HepG2 (cell line): ENCODE results near the gene ALDH1A1. TPM values are rescaled to one million over a fixed set of nuclear protein-coding genes. Genes with fewer than 3 reads are reported as not detected.

ENCODE experiments used
- ATAC-seq: fragments of 200-7000 bp; cut with Tn5 transposase; 3 replicates; pipeline ENCODE4 v1.9.1; 2020; ENCODE audit warnings: mild to moderate bottlenecking, moderate library complexity
- BruUV-seq: library from RNA; stranded (reverse); fragments of 400-500 nt; replicated peaks from 2 replicates; lab custom pipeline; 2021; lab: Mats Ljungman, UMichigan
- CTCF ChIA-PET: fragments of 300-600 bp; formaldehyde crosslinking; extraction: SDS; loops from one replicate; lab custom pipeline; 2021; ENCODE audit warnings: low total read pairs, inconsistent platforms, low intra/inter-chr PET ratio; lab: Yijun Ruan, JAX
- POLR2A ChIA-PET: fragments of 350-600 bp; sonication (Branson Sonifier 250); formaldehyde crosslinking; loops from one replicate; lab custom pipeline; 2020; ENCODE audit warnings: antibody characterized with exemption, inconsistent platforms; lab: Yijun Ruan, JAX
- DNase-seq: peaks from one replicate; pipeline ENCODE4 v3.0.0-alpha.2; 2015; ENCODE audit warnings: low spot score
- FAIRE-seq: peaks from 3 replicates; lab custom pipeline; 2011; peaks lifted over from hg19 to GRCh38; lab: Jason Lieb, UNC
- H2AFZ ChIP-seq: one replicate; pipeline ENCODE4 v1.6.1; 2011; ENCODE audit warnings: low read length, inconsistent platforms
- H3K27ac ChIP-seq: fragments of 300-600 bp; 3 replicates; pipeline ENCODE4 v1.8.0; 2011; ENCODE audit warnings: mixed run types, mild to moderate bottlenecking, mixed read lengths, low read length, inconsistent platforms; ENCODE audit not compliant: insufficient read depth; ENCODE audit errors: extremely low read length
- H3K27me3 ChIP-seq, 2 experiments: fragments of 200-600 bp in 1 of 2; 2 replicates in 1 of 2; 3 replicates in 1 of 2; pipeline versions ENCODE4 v1.6.0 to v1.8.0; 2011; ENCODE audit warnings: low read length in 2 of 2, mild to moderate bottlenecking in 2 of 2, moderate library complexity in 2 of 2, inconsistent platforms in 1 of 2; ENCODE audit not compliant: insufficient read depth in 2 of 2, control insufficient read depth in 1 of 2
- H3K36me3 ChIP-seq, 2 experiments: fragments of 200-600 bp in 1 of 2; replicated peaks in 1 of 2; 2 replicates in 1 of 2; 3 replicates in 1 of 2; pipeline versions ENCODE4 v1.5.1 to v1.8.0; 2011; ENCODE audit warnings: low read length in 2 of 2, inconsistent platforms in 1 of 2; ENCODE audit not compliant: insufficient read depth in 2 of 2, control insufficient read depth in 1 of 2
- H3K4me1 ChIP-seq: 2 replicates; pipeline ENCODE4 v1.5.1; 2012; ENCODE audit warnings: low read length, inconsistent platforms; ENCODE audit not compliant: insufficient read depth
- H3K4me2 ChIP-seq: 2 replicates; pipeline ENCODE4 v1.6.0; 2011; ENCODE audit warnings: low read depth, low read length, inconsistent platforms
- H3K4me3 ChIP-seq, 3 experiments: fragments of 200-600 bp in 1 of 3; sonication (generic), shearing (Covaris generic) in 1 of 3; replicated peaks in 1 of 3; 2 replicates each; pipeline ENCODE4 v1.5.1; 2011 to 2016; ENCODE audit warnings: low read length in 3 of 3, inconsistent platforms in 2 of 3, low read depth in 2 of 3, mild to moderate bottlenecking in 2 of 3, control low read depth in 1 of 3, mixed read lengths in 1 of 3; ENCODE audit not compliant: insufficient read depth in 1 of 3
- H3K79me2 ChIP-seq: one replicate; pipeline ENCODE4 v1.6.1; 2011; ENCODE audit warnings: low read length, inconsistent platforms; ENCODE audit not compliant: insufficient read depth
- H3K9ac ChIP-seq: 2 replicates; pipeline ENCODE4 v1.6.0; 2011; ENCODE audit warnings: mild to moderate bottlenecking, low read depth, low read length, inconsistent platforms; ENCODE audit not compliant: insufficient read depth
- H3K9me3 ChIP-seq: 2 replicates; pipeline ENCODE4 v1.5.1; 2012; ENCODE audit warnings: mild to moderate bottlenecking, low read length
- H4K20me1 ChIP-seq: 2 replicates; pipeline ENCODE4 v1.6.0; 2011; ENCODE audit warnings: inconsistent platforms, mild to moderate bottlenecking, low read length, moderate library complexity; ENCODE audit not compliant: insufficient read depth
- ATM ChIP-seq: fragments of 450-650 bp; IDR thresholded peaks from 2 replicates; pipeline ENCODE4 v1.7.1; 2017; ENCODE audit warnings: mild to moderate bottlenecking, borderline replicate concordance
- DNMT1 ChIP-seq: sonication (generic); formaldehyde crosslinking; IDR thresholded peaks from 2 replicates; pipeline ENCODE4 v1.5.1; 2020; ENCODE audit warnings: mild to moderate bottlenecking, missing genetic modification reagents
- GABPB1 ChIP-seq: IDR thresholded peaks from 2 replicates; pipeline ENCODE4 v1.6.1; 2016; ENCODE audit warnings: mild to moderate bottlenecking, missing genetic modification reagents, moderate library complexity, missing compliant biosample characterization
- KMT2B ChIP-seq: IDR thresholded peaks from 2 replicates; pipeline ENCODE4 v1.6.1; 2016; ENCODE audit warnings: missing genetic modification reagents, missing compliant biosample characterization
- RAD21 ChIP-seq: fragments of 450-650 bp; formaldehyde crosslinking; IDR thresholded peaks from 2 replicates; pipeline ENCODE4 v1.5.0; 2020; ENCODE audit warnings: mild to moderate bottlenecking
- ZNF382 ChIP-seq: sonication (generic); formaldehyde crosslinking; IDR thresholded peaks from 2 replicates; pipeline ENCODE4 v1.5.0; 2020; ENCODE audit warnings: missing genetic modification reagents, mild to moderate bottlenecking, borderline replicate concordance
- ZNF510 ChIP-seq: sonication (generic); formaldehyde crosslinking; IDR thresholded peaks from 2 replicates; pipeline ENCODE4 v1.4.0; 2020; ENCODE audit warnings: low read depth, mild to moderate bottlenecking, missing genetic modification reagents
- ZNF530 ChIP-seq: sonication (generic); formaldehyde crosslinking; IDR thresholded peaks from 2 replicates; pipeline ENCODE4 v1.5.0; 2020; ENCODE audit warnings: low read depth, mild to moderate bottlenecking, missing genetic modification reagents
- WGBS: methylation state at CpG from one replicate; pipeline ENCODE4 v1.1.6; 2017; ENCODE audit warnings: low lambda C conversion rate; 5-methylcytosine and 5-hydroxymethylcytosine counted together
- in situ Hi-C: cut with HindIII; loops from 2 replicates; pipeline ENCODE4 v1.10.0; 2017; ENCODE audit warnings: low pct_unique_long_range_greater_than_20kb; ENCODE audit not compliant: extremely low pct_ligation_motif_present
- intact Hi-C: fragments of 100-400 bp; cut with micrococcal nuclease; formaldehyde crosslinking; loops from one replicate; pipeline ENCODE4 v1.10.0; 2022; ENCODE audit not compliant: unreplicated experiment
- polyA plus RNA-seq, 8 experiments: library from polyadenylated mRNA; depleted of rRNA in 3 of 8; stranded (reverse) in 7 of 8; unstranded in 1 of 8; fragments of >200 nt; fragmentation: Illumina TruSeq in 4 of 8; extraction: Trizol in 4 of 8; gene quantifications; 2 replicates each; pipeline versions ENCODE4 v1.2.1 to v1.2.3, GENCODE V29; 2011 to 2016; ENCODE audit warnings: low read depth in 4 of 8, missing spikeins in 1 of 8, mixed read lengths in 1 of 8; ENCODE audit not compliant: insufficient read depth in 1 of 8
- total RNA-seq, 5 experiments: library from RNA; depleted of rRNA; stranded (reverse); fragments of >200 nt; fragmentation: Illumina TruSeq; extraction: Trizol; gene quantifications; 2 replicates each; pipeline ENCODE4 v1.2.3, GENCODE V29; 2016; ENCODE audit warnings: low read depth in 1 of 5
- TF ChIP-seq, protein P1 (sequence below): sonication (generic); formaldehyde crosslinking; IDR thresholded peaks from 2 replicates; pipeline ENCODE4 v1.5.0; 2020; ENCODE audit warnings: missing genetic modification reagents, mild to moderate bottlenecking, borderline replicate concordance
- TF ChIP-seq, protein P2 (sequence below): sonication (generic); formaldehyde crosslinking; IDR thresholded peaks from 2 replicates; pipeline ENCODE4 v1.9.0; 2021; ENCODE audit warnings: missing genetic modification reagents, mild to moderate bottlenecking, borderline replicate concordance

Gene ALDH1A1
- total and polyA plus RNA-seq, 2 of the 13 experiments (the other 11 are each of a cell fraction or from before 2014, with no cell fraction given) = 88.2 to 439 TPM

DNA sequence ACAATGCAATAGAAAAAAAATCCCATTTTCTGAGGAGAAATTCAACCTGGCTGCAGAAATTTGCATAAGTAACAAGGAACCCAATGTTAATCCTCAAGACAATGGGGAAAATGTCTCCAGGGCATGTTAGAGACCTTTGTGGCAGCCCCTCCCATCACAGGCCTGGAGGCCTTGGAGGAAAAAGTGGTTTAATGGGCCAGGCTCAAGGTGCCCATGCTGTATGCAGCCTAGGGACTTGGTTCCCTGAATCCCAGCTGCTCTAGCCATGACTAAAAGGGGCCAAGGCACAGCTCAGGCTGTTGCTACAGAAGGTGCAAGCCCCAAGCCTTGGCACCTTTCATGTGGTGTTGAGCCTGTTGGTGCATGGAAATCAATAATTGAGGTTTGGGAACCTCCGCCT lies 66.5 kb downstream of the ALDH1A1 start (continued):
- TF ChIP-seq, protein P1, sequence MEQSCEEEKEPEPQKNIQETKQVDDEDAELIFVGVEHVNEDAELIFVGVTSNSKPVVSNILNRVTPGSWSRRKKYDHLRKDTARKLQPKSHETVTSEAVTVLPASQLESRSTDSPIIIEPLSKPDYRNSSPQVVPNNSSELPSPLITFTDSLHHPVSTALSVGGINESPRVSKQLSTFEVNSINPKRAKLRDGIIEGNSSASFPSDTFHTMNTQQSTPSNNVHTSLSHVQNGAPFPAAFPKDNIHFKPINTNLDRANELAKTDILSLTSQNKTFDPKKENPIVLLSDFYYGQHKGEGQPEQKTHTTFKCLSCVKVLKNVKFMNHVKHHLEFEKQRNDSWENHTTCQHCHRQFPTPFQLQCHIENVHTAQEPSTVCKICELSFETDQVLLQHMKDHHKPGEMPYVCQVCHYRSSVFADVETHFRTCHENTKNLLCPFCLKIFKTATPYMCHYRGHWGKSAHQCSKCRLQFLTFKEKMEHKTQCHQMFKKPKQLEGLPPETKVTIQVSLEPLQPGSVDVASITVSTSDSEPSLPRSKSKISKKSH (CRISPR knock-in tag) = no peak
- no peak for TF ChIP-seq RAD21 (CRISPR knock-in tag)
- TF ChIP-seq ZNF510 (CRISPR knock-in tag) = no peak
- TF ChIP-seq GABPB1 (CRISPR knock-in tag) = no peak
- no peak for TF ChIP-seq ZNF382
- TF ChIP-seq KMT2B (CRISPR knock-in tag) = no peak
- TF ChIP-seq ZNF530 (CRISPR knock-in tag) = no peak

DNA sequence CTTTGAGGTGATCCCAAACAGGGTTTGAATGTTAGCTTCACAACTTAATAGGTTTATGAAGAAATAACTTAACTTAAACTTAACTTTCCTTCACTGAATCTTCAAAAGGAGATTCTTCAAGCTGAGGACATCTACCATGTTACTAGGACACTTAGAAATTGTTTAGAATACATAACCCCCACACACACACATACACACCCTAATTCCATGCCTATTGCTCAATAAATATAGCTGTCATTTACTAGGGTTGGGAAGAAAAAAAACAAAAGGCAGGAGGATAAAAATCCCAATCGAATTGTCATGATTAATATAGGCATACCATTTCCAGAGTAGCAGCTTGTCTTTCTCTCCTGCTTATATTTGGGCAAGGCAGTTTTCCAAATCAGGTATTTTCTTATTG lies 68.3 kb downstream of the ALDH1A1 start:
- no peak for ATAC-seq
- Histone ChIP-seq H3K27me3 (no peaks in the 10 kb centered on the region), H3K79me2 (no peaks in the 10 kb centered on the region), H4K20me1 (no peaks in the 10 kb centered on the region), H3K9ac (no peak overlapping the region), H2AFZ (no peak overlapping the region), H3K9me3 (no peaks in the 10 kb centered on the region), H3K27ac (no peak overlapping the region), H3K4me2 (no peak overlapping the region), H3K4me1 (no peaks in the 10 kb centered on the region), H3K36me3 (0 out of 5 replicates have a peak, but pooled peaks cover 0 to 3% of the 10 kb centered on the region in 2 experiments), H3K4me3 (no peak overlapping the region)
- in situ Hi-C loops = no loop called here
- 72% methylated on average over 1 of the region's 1 CpG for WGBS
- FAIRE-seq = no peak
- DNase-seq = no peak
- intact Hi-C loops = no loop called here
- ChIA-PET CTCF (no interaction called here), POLR2A (no interaction called here)
- no TSS peak for BruUV-seq
- TF ChIP-seq, protein P2, sequence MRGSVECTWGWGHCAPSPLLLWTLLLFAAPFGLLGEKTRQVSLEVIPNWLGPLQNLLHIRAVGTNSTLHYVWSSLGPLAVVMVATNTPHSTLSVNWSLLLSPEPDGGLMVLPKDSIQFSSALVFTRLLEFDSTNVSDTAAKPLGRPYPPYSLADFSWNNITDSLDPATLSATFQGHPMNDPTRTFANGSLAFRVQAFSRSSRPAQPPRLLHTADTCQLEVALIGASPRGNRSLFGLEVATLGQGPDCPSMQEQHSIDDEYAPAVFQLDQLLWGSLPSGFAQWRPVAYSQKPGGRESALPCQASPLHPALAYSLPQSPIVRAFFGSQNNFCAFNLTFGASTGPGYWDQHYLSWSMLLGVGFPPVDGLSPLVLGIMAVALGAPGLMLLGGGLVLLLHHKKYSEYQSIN = no peak
- TF ChIP-seq ATM (no peak), DNMT1 (CRISPR knock-in tag) (no peak)
